ENCODE data around the gene NFIX.

- no peak for TF ChIP-seq CTCF (IDR thresholded peaks at IDR 0.05; ENCODE audit: low read depth, low read length)
- no peak for TF ChIP-seq EZH2phosphoT487 (IDR thresholded peaks at IDR 0.05; ENCODE audit: low read depth)
Measured at GRCh38 chr19:12990431-12990830, 4.8 kb upstream of the NFIX start.

Measured in OCI-LY3 (cell line).